Bladder microvascular endothelial cell (primary cell): ENCODE results near the gene COG5. TPM values are rescaled to one million over a fixed set of nuclear protein-coding genes. Genes with fewer than 3 reads are reported as not detected.

ENCODE experiments used
- total RNA-seq: library from RNA; depleted of rRNA; stranded (reverse); fragments of >200 nt; gene quantifications from 2 replicates; pipeline ENCODE4 v1.2.3, GENCODE V29; 2014

The COG5 gene
- total RNA-seq = 13.6 and 82.1 TPM in 2 replicates

GRCh38 chr7:107563775-107564552 lies at the start of gene COG5, which contains the start of gene DUS4L:
TSS of gene COG5 (minus strand) at chr7:107563920. CDS start at chr7:107563896, 24 bp downstream.
TSS of gene DUS4L (plus strand) at chr7:107563971. CDS start at chr7:107567071, 3,100 bp downstream.

GRCh38 chr7:107579885-107580715 lies 16.4 kb upstream of the COG5 start, which contains the start of gene BCAP29:
TSS of gene BCAP29 (plus strand) at chr7:107580246. CDS start at chr7:107580773, 527 bp downstream.

GRCh38 chr7:107469929-107470328 lies 93.8 kb downstream of the COG5 start, which contains the start of gene GPR22:
TSS of gene GPR22 (plus strand) at chr7:107470057. CDS start at chr7:107474061, 4,004 bp downstream.

GRCh38 chr7:107168233-107169119 lies 395.2 kb downstream of the COG5 start, which contains the start of gene HBP1:
TSS of gene HBP1 (plus strand) at chr7:107169003. CDS start at chr7:107179894, 10,891 bp downstream.

Other genes with a start within 250 kb of the COG5 start
- gene GPR22, start 93.9 kb downstream of the COG5 start, total RNA-seq = under 0.01 TPM in 1 of 2 replicates, not detected in the other
- gene DUS4L, start 51 bp upstream of the COG5 start, total RNA-seq = 3.4 and 7.0 TPM in 2 replicates
- gene BCAP29, start 16.3 kb upstream of the COG5 start, total RNA-seq = 47.8 and 115 TPM in 2 replicates
- 0.81 and 34.2 TPM in 2 replicates for gene SLC26A4, start 96.9 kb upstream of the COG5 start, total RNA-seq
- gene CBLL1, start 180.2 kb upstream of the COG5 start, total RNA-seq = 12.0 and 21.3 TPM in 2 replicates
- not detected in 2 replicates for gene SLC26A3, start 239.3 kb upstream of the COG5 start, total RNA-seq